ENCODE data around the gene LTA. TPM values are rescaled to one million over a fixed set of nuclear protein-coding genes. Genes with fewer than 3 reads are reported as not detected.

Gene LTA
- total RNA-seq, 1 experiment from 2014 or later = not detected

DNA sequence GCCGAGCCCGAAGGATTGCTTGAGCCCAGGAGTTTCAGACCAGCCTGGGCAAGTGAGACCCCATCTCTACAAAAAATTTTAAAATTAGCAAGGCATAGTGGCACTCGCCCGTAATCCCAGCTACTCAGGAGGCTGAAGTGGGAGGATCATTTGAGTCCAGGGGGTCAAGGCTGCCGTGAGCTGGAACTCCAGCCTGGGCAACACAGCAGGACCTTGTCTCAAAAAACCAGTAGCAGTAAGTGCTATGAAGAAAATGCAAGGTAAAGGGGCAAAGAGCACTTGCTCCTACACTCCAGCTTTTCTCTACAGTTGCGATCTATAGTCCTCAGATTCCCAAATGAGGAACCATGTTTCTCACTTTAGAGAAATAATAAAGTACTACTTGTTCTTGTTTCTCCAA is 28.4 kb upstream of the LTA start:
- Mint-ChIP-seq H3K27ac (ENCODE audit: unreplicated experiment) (no peak overlapping the region), H3K36me3 (ENCODE audit: insufficient read depth, unreplicated experiment) (peaks cover 43% of the 10 kb centered on the region), H3K27me3 (ENCODE audit: insufficient read depth, unreplicated experiment) (no peaks in the 10 kb centered on the region), H3K4me1 (ENCODE audit: low read depth, unreplicated experiment) (peaks cover 28% of the 10 kb centered on the region), H3K9me3 (ENCODE audit: unreplicated experiment) (no peaks in the 10 kb centered on the region), H3K4me3 (ENCODE audit: unreplicated experiment) (no peak overlapping the region)
- DNase-seq = no peak
- H3K4me3 ChIP-seq (ENCODE audit: low read depth, low read length) = no peak overlapping the region
- no peaks in the 10 kb centered on the region for H3K9me3 ChIP-seq
- POLR2A ChIA-PET = no interaction called here
- intact Hi-C loops (cut with micrococcal nuclease; ENCODE audit: unreplicated experiment) = no loop called here
- peaks cover 6% of the 10 kb centered on the region for H3K4me1 ChIP-seq
- H3K27me3 ChIP-seq (replicated peaks; ENCODE audit: control insufficient read depth, insufficient read depth, low read length) = no peaks in the 10 kb centered on the region
- H3K36me3 ChIP-seq (ENCODE audit: control insufficient read depth, insufficient read depth, low read length) = 0 out of 2 replicates have a peak, but pooled peaks cover 1% of the 10 kb centered on the region
- TF ChIP-seq, protein P1, sequence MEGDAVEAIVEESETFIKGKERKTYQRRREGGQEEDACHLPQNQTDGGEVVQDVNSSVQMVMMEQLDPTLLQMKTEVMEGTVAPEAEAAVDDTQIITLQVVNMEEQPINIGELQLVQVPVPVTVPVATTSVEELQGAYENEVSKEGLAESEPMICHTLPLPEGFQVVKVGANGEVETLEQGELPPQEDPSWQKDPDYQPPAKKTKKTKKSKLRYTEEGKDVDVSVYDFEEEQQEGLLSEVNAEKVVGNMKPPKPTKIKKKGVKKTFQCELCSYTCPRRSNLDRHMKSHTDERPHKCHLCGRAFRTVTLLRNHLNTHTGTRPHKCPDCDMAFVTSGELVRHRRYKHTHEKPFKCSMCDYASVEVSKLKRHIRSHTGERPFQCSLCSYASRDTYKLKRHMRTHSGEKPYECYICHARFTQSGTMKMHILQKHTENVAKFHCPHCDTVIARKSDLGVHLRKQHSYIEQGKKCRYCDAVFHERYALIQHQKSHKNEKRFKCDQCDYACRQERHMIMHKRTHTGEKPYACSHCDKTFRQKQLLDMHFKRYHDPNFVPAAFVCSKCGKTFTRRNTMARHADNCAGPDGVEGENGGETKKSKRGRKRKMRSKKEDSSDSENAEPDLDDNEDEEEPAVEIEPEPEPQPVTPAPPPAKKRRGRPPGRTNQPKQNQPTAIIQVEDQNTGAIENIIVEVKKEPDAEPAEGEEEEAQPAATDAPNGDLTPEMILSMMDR (IDR thresholded peaks at IDR 0.05; ENCODE audit: insufficient read depth in 1 of 2, low read depth in 1 of 2, low read length in 1 of 2, severe bottlenecking in 1 of 2, unreplicated experiment in 1 of 2) = no peak
- BruUV-seq (replicated peaks) = no TSS peak
- CTCF ChIA-PET = no interaction called here

DNA sequence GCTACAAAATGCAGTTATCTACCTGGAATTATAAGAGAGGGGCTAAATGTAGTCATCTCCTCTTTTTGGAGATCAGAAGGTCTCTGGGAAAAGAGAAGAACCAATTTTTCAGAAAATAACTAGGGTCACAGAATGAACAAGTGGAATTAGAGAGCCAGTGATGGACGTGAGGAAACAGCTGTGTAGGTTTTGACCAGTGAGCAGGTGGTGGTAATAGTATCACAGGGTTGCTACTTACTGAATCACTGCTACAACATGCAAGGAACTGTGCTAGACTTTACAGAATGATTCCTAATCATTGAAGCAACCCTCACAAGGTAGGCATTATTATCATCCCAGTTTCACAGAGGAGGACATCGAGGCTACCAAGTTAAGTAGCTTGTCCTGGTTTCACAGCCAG is 27.4 kb upstream of the LTA start:
- Mint-ChIP-seq H3K4me3 (ENCODE audit: unreplicated experiment) (no peak overlapping the region), H3K4me1 (ENCODE audit: low read depth, unreplicated experiment) (peaks cover 20% of the 10 kb centered on the region)
- POLR2A ChIA-PET = interaction anchor here (0.5 kb wide), 1 partner anchor 17 kb away, joined by 4 read pairs; no protein-coding TSS in a partner anchor

DNA sequence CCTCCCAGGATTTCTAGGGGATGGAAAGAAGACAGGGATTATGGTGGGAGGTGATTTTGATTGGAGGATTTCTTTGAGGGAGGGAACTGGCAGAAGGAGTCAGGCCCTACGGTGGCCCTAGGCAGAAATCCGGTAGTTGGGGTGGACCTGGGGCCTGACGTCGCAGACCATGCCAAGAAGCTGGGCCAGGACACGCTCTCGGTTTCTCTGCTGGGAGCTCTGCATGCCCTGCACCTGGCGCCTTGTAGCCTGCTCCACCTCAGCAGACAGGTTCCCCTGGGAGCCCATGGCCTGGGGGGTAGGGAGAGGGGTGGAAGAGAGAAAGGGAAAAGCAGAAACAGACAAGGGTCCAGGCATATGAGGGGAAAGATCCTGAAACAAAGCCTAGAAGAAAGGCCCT is 26.8 kb upstream of the LTA start:
- Histone ChIP-seq H3K4me1 (peaks cover 6% of the 10 kb centered on the region), H3K36me3 (ENCODE audit: control insufficient read depth, insufficient read depth, low read length) (no peaks in the 10 kb centered on the region), H3K9me3 (no peaks in the 10 kb centered on the region), H3K27me3 (replicated peaks; ENCODE audit: control insufficient read depth, insufficient read depth, low read length) (no peaks in the 10 kb centered on the region), H3K4me3 (ENCODE audit: low read depth, low read length) (no peak overlapping the region)
- ChIA-PET POLR2A (no interaction called here), CTCF (interaction anchor here (2.7 kb wide), 1 partner anchor 53 kb away, joined by 20 read pairs; no protein-coding TSS in a partner anchor)
- H3K9me3 Mint-ChIP-seq (ENCODE audit: unreplicated experiment) = no peaks in the 10 kb centered on the region
- BruUV-seq (replicated peaks) = no TSS peak
- H3K4me1 Mint-ChIP-seq (ENCODE audit: low read depth, unreplicated experiment) = peaks cover 15% of the 10 kb centered on the region
- peaks cover 38% of the 10 kb centered on the region for H3K36me3 Mint-ChIP-seq (ENCODE audit: insufficient read depth, unreplicated experiment)
- intact Hi-C loops (cut with micrococcal nuclease; ENCODE audit: unreplicated experiment) = loop anchor here (5.0 kb wide), 2 partner anchors 122 to 192 kb away; partner anchors contain the start of genes CLIC1, CSNK2B and LY6G5B
- TF ChIP-seq, protein P1 (IDR thresholded peaks at IDR 0.05; ENCODE audit: insufficient read depth in 1 of 2, low read depth in 1 of 2, low read length in 1 of 2, severe bottlenecking in 1 of 2, unreplicated experiment in 1 of 2) = no peak
- H3K27ac Mint-ChIP-seq (ENCODE audit: unreplicated experiment) = no peak overlapping the region
- no peaks in the 10 kb centered on the region for H3K27me3 Mint-ChIP-seq (ENCODE audit: insufficient read depth, unreplicated experiment)
- H3K4me3 Mint-ChIP-seq (ENCODE audit: unreplicated experiment) = no peak overlapping the region
- no peak for DNase-seq

More for the DNA sequence above, 27.4 kb upstream of the LTA start:
- no peak for DNase-seq
- Mint-ChIP-seq H3K27ac (ENCODE audit: unreplicated experiment) (no peak overlapping the region), H3K9me3 (ENCODE audit: unreplicated experiment) (no peaks in the 10 kb centered on the region), H3K27me3 (ENCODE audit: insufficient read depth, unreplicated experiment) (no peaks in the 10 kb centered on the region), H3K36me3 (ENCODE audit: insufficient read depth, unreplicated experiment) (peaks cover 38% of the 10 kb centered on the region)
- peaks cover 6% of the 10 kb centered on the region for H3K4me1 ChIP-seq
- intact Hi-C loops (cut with micrococcal nuclease; ENCODE audit: unreplicated experiment) = loop anchor here (5.0 kb wide), 2 partner anchors 123 to 193 kb away; partner anchors contain the start of genes CLIC1, CSNK2B and LY6G5B
- H3K9me3 ChIP-seq = no peaks in the 10 kb centered on the region
- CTCF ChIA-PET = interaction anchor here (0.7 kb wide), 1 partner anchor 54 kb away, joined by 3 read pairs; no protein-coding TSS in a partner anchor
- no peaks in the 10 kb centered on the region for H3K36me3 ChIP-seq (ENCODE audit: control insufficient read depth, insufficient read depth, low read length)
- no TSS peak for BruUV-seq (replicated peaks)
- no peaks in the 10 kb centered on the region for H3K27me3 ChIP-seq (replicated peaks; ENCODE audit: control insufficient read depth, insufficient read depth, low read length)
- no peak overlapping the region for H3K4me3 ChIP-seq (ENCODE audit: low read depth, low read length)
- TF ChIP-seq, protein P1 (IDR thresholded peaks at IDR 0.05; ENCODE audit: insufficient read depth in 1 of 2, low read depth in 1 of 2, low read length in 1 of 2, severe bottlenecking in 1 of 2, unreplicated experiment in 1 of 2) = no peak
